ENCODE results near the gene SPTBN1.

- TF ChIP-seq, protein P1, sequence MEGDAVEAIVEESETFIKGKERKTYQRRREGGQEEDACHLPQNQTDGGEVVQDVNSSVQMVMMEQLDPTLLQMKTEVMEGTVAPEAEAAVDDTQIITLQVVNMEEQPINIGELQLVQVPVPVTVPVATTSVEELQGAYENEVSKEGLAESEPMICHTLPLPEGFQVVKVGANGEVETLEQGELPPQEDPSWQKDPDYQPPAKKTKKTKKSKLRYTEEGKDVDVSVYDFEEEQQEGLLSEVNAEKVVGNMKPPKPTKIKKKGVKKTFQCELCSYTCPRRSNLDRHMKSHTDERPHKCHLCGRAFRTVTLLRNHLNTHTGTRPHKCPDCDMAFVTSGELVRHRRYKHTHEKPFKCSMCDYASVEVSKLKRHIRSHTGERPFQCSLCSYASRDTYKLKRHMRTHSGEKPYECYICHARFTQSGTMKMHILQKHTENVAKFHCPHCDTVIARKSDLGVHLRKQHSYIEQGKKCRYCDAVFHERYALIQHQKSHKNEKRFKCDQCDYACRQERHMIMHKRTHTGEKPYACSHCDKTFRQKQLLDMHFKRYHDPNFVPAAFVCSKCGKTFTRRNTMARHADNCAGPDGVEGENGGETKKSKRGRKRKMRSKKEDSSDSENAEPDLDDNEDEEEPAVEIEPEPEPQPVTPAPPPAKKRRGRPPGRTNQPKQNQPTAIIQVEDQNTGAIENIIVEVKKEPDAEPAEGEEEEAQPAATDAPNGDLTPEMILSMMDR (IDR thresholded peaks at IDR 0.05; ENCODE audit: low read depth, low read length): no peak
- no peak for TF ChIP-seq EZH2phosphoT487 (IDR thresholded peaks at IDR 0.05; ENCODE audit: low read depth)
These were observed 131.3 kb downstream of the SPTBN1 start for GRCh38 chr2:54587171-54588016.
